ENCODE results near the gene S100A2. TPM values are rescaled to one million over a fixed set of nuclear protein-coding genes. Genes with fewer than 3 reads are reported as not detected.
A peak's percentile ranks its signal among the peaks of the same experiment; 100 is the strongest.
"Not testable (repeated sequence)": the region's sequence is repeated elsewhere in the genome, so short reads cannot be mapped to it uniquely, and the experiment has no call there.

The S100A2 gene
- total RNA-seq, 1 experiment from 2014 or later = 10.8 TPM

DNA sequence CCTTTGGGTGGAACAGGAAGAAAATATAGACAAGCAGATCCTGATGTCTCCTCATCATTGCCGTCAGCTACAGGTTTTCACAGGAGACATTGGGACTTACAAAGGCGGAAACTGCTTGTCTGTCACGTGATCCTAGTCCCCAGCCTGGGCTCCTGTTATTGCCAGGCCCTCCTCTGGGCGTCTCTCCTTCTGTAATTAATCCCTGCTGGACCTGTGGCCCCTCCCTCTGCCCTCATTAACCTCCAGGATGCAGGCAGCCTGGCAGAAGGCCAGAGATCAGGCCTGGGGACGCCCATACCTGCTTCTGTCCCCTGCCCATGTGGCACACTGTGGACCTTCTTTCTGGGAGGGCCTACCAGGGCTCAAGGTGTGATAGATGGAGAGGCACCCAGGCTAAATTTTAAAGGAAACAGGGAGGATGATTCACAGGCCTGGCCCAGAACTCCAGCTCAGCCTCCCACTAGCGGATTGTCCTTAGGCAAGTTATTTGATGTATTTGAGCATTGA, 27.3 kb downstream of the S100A2 start:
- peak; percentile 67 for DNase-seq (ENCODE audit: low spot score)
- in situ Hi-C loops (cut with HindIII; ENCODE audit: low sequenced_read_pairs) = no loop called here

DNA sequence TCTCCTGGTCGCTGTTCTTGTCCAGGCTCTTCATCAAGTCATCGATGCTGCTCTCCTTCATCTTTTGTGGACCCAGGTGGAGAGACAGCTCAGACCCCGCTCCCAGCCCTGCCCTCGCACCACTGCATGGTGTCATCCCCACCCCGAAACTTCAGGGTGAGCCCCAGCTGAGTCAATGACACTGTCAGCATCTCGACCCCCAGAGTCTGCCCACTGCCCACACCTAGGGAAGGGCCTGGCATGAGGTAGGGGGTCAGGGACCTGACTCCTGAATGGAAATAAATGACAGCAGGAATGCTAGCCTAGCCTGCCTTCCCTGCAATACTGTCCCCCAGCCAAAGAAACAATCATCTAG, 28.3 kb downstream of the S100A2 start:
- no peak for DNase-seq (ENCODE audit: low spot score)
- in situ Hi-C loops (cut with HindIII; ENCODE audit: low sequenced_read_pairs) = no loop called here

DNA sequence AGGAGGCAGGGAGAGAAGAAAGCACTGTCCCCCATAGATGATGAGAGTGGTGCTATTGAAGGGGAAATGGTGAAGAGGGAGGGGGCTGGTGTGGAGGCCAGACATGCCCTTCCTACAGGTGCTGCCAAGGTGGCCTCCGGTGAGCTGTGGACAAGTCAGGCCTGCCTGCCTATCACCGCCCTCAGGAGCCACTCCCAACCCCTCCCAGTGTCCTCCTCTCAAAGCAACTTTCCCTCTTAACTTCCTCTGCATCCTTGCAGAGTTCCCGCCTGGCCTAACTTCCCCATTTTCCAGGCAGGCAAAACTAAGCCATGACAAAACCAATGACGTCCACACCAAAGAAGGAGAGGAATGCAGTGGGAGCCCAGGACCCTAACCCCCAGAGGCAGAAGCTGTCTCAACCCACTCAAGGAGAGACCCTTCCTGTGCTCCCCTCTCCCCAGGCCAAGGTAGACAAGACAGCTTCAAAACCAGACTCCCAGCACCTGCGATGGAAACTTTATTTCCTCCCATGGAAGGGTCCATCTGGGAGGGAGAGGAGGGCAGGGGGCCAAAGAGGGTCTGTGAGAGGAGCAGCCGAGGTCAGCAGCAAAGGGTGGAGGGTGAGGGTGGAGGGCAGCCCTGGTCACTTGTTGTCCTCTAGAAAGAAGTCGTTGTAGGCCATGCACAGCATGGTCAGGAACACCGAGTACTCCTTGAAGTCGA, 28.8 kb downstream of the S100A2 start:
- in situ Hi-C loops (cut with HindIII; ENCODE audit: low sequenced_read_pairs) = no loop called here

DNA sequence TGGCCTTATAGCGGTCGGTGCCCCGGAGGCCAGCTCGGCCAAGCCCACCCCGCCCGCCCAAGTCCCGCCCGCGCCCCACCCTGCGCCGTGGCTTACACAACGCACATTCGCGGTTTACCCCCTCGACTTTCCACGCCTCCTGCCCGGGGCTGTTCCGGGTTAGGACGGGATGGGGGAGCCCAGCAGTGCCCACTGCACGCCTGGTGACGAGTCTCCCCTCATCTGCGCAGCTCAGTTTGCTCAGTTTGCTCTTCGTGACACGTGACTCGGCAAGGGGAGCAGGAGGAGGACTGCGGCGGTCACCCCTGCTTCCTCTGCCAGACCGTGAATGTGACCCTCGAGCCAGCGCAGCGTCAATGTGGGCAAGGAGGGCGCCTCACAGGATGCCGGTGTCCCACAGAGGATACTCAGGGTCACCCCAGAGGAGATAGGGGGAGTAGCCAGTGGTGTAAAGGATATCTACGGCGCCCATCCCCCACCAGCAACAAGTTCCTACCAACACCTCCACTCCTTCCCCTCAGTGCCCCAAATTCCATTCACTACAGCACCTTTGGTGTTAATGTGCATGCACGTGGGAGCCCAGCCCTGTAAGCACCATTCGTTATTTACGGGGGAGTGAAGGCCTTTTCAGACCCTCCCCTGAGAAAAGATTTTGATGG, 29.5 kb downstream of the S100A2 start:
- in situ Hi-C loops (cut with HindIII; ENCODE audit: low sequenced_read_pairs) = no loop called here
- peak; percentile 79 for DNase-seq (ENCODE audit: low spot score)

More for the DNA sequence above, 28.8 kb downstream of the S100A2 start:
- DNase-seq (ENCODE audit: low spot score) = no peak

DNA sequence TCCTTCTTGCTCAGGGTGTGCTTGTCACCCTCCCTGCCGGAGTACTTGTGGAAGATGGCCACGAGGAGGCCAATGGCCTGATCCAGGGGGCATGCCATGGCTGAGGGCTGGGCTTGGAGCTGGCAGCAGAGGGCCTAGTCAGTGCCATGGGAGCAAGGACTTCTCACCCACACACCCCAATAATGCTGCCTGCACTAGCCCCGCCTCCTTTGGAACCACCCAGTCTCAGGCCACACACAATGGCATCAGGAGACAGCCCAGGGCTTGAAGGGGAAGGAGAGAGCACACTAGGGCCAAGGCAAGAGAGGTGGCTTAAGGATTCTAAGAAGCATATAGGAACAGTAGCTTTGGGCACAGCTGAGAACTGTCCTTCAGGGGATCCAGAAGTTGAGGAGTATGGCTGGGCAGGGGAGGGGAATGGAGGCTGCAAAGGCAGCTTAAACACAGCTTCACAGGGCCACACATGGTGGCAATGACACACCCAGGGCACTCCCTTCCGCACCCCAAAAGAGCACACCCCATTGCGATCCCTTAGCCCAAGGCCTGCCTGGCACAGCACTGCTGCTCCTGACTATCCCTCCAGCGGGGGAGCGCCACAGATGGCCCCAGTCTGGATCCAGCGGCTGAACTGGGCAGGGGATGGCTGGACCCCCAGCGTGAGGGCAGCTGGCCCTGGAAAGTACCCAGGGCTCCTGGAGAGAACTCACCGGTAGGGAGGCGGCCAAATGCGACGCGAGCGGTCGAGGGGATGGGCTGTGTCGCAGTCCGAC, 30.2 kb downstream of the S100A2 start, which contains the start of gene S100A6:
TSS of gene S100A6 (minus strand) at position 750 of the 770 bp plus-strand sequence. CDS start at position 98, 652 bp downstream.
- DNase-seq (ENCODE audit: low spot score) = peak; percentile 85
- in situ Hi-C loops (cut with HindIII; ENCODE audit: low sequenced_read_pairs) = no loop called here

DNA sequence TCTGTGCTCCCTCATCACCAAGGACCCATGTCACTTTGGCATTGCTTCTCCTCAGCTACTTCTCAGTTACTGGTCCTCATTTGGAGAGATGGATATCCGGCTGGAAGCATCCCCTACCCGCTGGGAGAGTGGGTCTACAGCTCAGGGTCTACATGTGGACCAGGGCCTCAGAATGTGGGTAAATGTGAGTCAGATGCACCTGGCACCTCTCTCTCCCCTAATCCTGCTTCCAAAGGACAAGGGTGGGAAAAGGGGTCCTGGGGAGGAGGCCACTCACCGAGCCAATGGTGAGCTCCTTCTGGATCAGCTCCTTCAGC, 30.8 kb downstream of the S100A2 start:
- in situ Hi-C loops (cut with HindIII; ENCODE audit: low sequenced_read_pairs) = no loop called here
- no peak for DNase-seq (ENCODE audit: low spot score)

DNA sequence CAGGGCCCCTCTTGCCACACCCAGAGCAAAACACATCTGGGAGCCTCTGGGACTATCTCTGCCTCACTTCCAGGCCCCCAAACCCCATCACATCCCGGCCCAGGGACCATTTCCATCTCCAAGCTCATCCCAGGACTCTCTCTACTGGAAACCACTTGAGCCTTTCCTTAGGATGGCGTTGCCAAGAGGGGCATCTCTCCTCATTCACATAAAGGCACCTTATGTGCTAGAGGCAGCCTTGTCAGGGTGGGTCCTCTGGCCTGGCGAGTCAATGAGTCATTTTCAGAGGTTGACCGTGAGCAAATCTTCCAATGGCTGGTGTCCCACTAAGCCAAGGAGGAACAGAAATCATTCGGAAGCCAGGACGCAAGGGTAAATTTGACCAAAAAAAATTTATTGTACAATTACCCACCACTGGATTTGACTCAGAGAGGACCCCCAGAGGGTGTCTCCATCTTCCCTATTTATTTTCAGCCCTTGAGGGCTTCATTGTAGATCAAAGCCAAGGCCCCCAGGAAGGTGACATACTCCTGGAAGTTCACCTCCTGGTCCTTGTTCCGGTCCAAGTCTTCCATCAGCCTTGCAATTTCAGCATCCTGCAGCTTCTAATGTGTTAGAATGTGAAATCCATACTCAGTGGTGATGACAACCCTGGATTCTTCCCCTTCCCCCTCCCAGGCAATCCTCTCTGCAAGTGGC, 31.3 kb downstream of the S100A2 start:
- peak; percentile 30 for DNase-seq (ENCODE audit: low spot score)

DNA sequence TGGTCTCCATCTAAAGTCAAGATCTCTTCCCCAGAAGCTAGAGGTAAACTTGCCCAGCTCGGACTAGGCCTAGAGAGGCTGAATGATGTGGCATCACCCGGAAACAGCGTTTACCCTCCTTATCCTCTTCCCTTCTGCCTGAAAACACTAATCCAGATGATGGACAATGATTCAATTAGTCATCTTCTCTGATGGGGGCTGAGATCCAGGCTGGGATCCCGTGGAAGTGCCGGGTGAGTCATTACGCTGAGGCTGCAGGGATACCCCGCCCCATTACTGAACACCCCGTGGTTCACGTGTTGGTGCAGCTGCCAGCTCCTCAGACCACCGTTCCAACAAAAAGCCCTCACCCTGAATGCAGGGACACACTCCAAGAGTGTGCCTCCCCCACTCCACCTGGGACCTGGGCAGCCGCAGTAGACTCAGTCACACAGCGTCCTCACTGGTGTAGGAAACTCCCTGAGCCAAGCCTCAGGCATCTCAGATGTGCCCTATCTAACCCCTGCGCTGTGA, 31.9 kb downstream of the S100A2 start:
- in situ Hi-C loops (cut with HindIII; ENCODE audit: low sequenced_read_pairs) = no loop called here
- DNase-seq (ENCODE audit: low spot score) = peak; percentile 43

More for the DNA sequence above, 31.3 kb downstream of the S100A2 start:
- in situ Hi-C loops (cut with HindIII; ENCODE audit: low sequenced_read_pairs) = no loop called here

DNA sequence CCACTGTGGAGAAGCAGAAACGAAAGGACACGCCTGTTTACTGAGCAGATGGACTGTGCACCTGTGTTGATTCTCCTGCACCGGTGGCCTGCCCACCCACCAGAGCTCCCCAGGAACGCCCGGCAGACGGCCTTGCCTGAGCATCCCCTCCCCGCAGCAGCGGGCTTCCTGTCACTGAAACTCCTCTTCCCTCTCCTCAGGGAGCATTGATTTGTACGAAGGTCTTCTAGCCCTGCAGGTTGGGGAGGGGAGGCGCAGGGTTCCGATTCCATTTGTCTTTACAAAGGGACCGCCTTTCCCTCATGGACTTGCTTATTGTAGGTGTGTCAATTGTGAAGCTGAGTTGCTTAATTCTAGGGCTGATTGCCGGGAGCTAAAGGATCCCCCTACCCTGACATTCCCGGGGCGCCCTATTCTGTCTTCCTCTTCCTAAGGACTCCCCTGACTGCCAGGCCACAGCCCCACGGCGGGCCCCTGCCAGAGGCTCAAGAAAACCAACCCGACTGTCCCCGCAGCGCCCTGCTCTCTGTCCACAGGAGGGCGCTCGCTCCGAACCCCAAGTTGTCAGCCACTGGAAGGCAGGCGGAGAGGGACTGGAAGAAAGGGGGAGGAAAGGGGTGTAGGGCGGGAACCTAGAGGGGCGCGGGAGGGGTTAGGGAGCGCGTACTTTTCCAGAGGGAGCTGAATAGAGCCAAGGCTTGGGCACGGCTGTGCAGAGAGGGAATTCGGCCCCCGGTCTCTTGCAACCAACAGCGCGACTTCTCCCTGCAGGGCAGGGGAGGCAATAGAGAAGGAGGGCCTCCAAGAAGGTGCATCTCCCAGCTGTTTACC, 32.7 kb downstream of the S100A2 start:
- in situ Hi-C loops (cut with HindIII; ENCODE audit: low sequenced_read_pairs) = no loop called here
- peak; percentile 93 for DNase-seq (ENCODE audit: low spot score)

DNA sequence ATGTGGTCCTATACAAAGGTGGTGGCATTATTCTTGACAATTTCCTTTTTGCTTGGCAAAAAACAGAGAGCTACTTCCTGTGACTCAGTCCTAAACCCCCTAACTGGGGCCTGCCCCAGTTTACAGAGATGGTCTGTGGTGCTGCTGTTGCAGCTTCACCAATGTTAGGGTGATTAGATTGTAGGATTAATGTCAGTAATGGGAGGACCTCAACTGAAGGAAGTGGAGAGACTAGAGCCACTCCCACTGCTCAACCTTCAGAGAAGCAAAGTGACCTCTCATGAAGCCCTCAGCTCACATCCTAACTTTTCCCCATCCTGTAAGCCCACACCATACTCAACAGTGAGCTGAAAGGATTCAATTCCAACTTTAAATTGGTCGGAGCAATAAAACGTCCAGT, 33.5 kb downstream of the S100A2 start:
- no peak for DNase-seq (ENCODE audit: low spot score)
- in situ Hi-C loops (cut with HindIII; ENCODE audit: low sequenced_read_pairs) = no loop called here

DNA sequence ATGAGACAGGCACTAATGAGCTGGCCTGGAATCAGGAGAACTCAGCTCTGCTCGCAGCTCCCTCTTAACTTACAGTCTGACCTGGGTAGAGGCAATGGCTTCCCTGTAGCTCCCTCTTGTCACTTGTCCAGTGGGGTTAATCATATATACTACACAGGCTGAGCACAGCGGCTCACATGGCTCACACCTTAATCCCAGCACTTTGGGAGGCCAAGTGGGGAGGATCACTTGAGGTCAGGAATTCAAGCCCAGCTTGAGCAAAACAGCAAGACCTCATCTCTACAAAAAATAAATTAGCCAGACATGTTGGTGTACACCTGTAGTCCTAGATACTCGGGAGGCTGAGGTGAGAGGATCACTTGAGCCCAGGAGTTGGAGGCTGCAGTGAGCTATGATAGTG, 34.0 kb downstream of the S100A2 start:
- no peak for DNase-seq (ENCODE audit: low spot score)
- in situ Hi-C loops (cut with HindIII; ENCODE audit: low sequenced_read_pairs) = no loop called here

DNA sequence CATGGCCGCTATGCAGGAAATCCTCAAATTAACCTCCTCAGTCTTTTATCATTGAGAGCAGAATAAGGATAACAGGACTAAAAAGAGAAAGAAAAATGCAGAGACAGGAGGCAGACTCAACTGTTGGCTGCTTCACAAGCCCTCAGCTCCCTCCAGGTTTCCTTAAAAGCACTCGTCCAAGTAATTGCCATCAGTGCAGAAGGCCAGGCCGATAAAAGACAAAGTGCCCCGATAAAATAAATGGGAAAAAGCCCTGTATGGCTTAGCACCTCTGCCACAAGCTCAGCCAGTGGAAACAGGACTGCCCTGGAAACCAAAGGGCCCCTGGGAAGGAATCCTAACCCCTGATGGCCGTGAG, 38.0 kb downstream of the S100A2 start:
- DNase-seq (ENCODE audit: low spot score) = peak; percentile 53
- in situ Hi-C loops (cut with HindIII; ENCODE audit: low sequenced_read_pairs) = no loop called here

DNA sequence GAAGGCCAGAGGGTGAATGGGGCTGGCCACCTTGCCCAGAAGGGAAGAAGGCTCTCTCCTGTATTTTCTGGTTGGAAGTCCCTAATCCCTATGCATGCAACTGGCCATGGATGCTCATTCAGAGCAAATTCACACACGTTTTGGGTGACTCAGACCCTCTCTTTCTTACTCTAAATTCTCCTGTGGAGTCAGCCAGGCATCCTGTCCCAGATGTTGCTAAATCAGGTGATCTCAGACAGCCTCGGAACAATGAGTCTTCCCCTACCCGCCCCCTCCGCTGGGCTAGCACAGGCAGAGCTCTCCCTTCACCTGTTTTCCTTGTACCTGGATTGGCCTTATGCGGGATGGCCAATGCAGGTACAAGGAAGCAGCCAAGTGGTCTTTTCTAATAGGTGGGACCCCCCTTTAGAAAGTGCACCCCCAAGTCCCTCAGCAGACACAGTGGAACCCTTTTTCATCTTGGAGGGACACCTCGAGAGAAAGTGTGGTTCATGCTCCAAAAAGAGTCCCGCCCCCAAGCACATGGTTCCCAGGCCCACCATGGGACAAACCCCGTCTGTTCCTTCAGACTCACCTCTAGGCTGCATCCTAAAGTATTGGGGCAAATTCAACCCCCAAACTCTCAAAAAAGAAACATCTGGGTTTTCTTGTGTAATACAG, 38.5 kb downstream of the S100A2 start:
- DNase-seq (ENCODE audit: low spot score) = no peak
- in situ Hi-C loops (cut with HindIII; ENCODE audit: low sequenced_read_pairs) = no loop called here

DNA sequence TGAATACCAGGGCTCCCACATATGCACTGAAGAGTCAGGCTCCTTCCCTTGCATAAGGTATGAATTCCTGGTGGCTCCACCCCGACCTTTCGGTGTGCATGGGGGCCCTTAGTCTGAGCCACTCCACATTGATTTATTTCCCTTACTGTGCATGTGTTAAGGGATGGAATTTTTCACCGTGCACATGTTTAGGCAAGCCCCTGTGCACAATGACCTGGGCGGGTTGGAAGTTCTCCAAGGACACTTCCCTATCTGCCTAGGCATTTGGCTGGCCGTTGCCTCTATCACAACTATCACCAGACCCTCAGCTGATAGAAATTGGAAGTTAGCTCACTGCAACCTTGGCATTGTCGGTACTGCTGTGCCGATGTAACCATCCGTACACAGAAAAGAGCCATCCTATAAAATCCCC, 39.5 kb downstream of the S100A2 start:
- in situ Hi-C loops (cut with HindIII; ENCODE audit: low sequenced_read_pairs) = no loop called here
- DNase-seq (ENCODE audit: low spot score) = peak; percentile 60

DNA sequence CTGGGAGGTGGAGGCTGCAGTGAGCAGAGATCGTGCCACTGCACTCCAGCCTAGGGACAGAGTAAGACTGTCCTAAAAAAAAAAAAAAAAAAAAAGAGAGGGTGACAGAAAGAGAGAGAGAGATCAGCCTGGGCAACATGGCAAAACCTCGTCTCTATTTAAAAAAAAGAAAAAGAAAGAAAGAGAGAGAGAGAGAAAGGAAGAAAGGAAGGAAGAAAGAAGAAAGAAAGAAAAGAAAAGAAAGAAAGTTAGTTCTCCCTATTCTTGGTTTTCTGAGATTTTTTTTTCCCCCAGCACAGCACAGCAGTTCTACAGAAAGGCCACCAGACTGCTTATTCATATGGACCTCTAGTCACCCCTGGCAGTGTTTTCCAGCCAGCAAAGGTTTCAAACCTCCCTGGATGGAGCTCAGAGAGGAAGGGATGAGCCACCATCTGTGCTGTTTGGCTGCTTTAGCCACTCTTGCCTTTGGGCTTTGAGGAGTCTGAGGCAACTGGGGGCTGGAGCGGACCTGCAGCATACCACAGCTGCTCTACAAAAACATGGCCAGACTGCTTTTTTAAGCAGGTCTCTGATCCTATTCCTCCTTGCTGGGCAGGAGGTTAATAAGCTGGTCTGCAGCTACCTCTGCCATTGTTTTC, 40.4 kb downstream of the S100A2 start:
- in situ Hi-C loops (cut with HindIII; ENCODE audit: low sequenced_read_pairs) = no loop called here
- peak; percentile 92 for DNase-seq (ENCODE audit: low spot score)

DNA sequence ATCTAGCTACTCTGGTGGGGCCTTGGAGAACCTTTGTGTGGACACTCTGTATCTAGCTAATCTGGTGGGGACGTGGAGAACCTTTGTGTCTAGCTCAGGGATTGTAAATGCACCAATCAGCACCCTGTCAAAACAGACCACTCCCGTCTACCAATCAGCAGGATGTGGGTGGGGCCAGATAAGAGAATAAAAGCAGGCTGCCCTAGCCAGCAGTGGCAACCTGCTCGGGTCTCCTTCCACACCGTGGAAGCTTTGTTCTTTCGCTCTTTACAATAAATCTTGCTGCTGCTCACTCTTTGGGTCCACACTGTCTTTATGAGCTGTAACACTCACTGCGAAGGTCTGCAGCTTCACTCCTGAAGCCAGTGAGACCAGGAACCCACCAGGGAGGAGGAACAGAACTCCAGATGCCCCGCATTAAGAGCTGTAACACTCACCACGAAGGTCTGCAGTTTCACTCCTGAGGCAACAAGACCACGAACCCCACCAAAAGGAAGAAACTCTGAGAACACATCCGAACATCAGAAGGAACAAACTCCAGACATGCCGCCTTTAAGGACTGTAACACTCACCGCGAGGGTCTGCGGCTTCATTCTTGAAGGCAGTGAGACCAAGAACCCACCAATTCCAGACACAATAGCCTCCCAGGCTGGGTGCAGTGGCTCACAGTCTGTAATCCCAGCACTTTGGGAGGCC, 43.1 kb downstream of the S100A2 start:
- in situ Hi-C loops (cut with HindIII; ENCODE audit: low sequenced_read_pairs); DNase-seq (ENCODE audit: low spot score): not testable (repeated sequence)

DNA sequence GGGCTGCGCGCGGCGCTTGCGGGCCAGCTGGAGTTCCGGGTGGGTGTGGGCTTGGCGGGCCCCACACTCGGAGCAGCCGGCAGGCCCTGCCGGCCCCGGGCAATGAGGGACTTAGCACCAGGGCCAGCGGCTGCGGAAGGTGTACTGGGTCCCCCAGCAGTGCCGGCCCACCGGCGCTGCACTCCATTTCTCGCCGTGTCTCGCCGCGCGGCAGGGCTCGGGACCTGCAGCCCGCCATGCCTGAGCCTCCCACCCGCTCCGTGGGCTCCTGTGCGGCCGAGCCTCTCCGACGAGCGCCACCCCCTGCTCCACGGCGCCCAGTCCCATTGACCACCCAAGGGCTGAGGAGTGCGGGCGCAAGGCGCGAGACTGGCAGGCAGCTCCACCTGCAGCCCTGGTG, 43.8 kb downstream of the S100A2 start:
- DNase-seq (ENCODE audit: low spot score); in situ Hi-C loops (cut with HindIII; ENCODE audit: low sequenced_read_pairs): not testable (repeated sequence)

All from G401 (cell line).